HepG2 (cell line): ENCODE data around the gene TNFAIP1. TPM values are rescaled to one million over a fixed set of nuclear protein-coding genes. Genes with fewer than 3 reads are reported as not detected.
A peak's percentile ranks its signal among the peaks of the same experiment; 100 is the strongest.

Source experiments
- BRCA1 ChIP-seq: sonication (generic); formaldehyde crosslinking; IDR thresholded peaks from 2 replicates; pipeline ENCODE4 v1.4.0; 2020; ENCODE audit warnings: missing genetic modification reagents
- HOXA3 ChIP-seq: sonication (generic); formaldehyde crosslinking; IDR thresholded peaks from 2 replicates; pipeline ENCODE4 v1.5.0; 2020; ENCODE audit warnings: missing genetic modification reagents
- NBN ChIP-seq: fragments of 450-650 bp; conservative IDR thresholded peaks from 2 replicates; pipeline ENCODE4 v1.6.1; 2017
- NRL ChIP-seq: sonication (generic); formaldehyde crosslinking; IDR thresholded peaks from 2 replicates; pipeline ENCODE4 v1.5.0; 2020; ENCODE audit warnings: missing genetic modification reagents, mild to moderate bottlenecking, moderate library complexity, borderline replicate concordance
- PHF20 ChIP-seq: sonication (generic); formaldehyde crosslinking; IDR thresholded peaks from 2 replicates; pipeline ENCODE4 v1.5.0; 2020; ENCODE audit warnings: mild to moderate bottlenecking, missing genetic modification reagents
- PPARG ChIP-seq: conservative IDR thresholded peaks from 2 replicates; pipeline ENCODE4 v1.6.1; 2016; ENCODE audit warnings: missing biosample characterization, missing genetic modification reagents
- RFX3 ChIP-seq: IDR thresholded peaks from 2 replicates; pipeline ENCODE4 v1.6.1; 2016; ENCODE audit warnings: missing biosample characterization, missing genetic modification reagents
- RFX5 ChIP-seq: IDR thresholded peaks from 2 replicates; pipeline ENCODE4 v1.6.1; 2011; ENCODE audit warnings: low read depth, low read length, improper control_type of control experiment
- SAFB2 ChIP-seq: sonication (generic); formaldehyde crosslinking; IDR thresholded peaks from 2 replicates; pipeline ENCODE4 v1.5.1; 2020; ENCODE audit warnings: missing genetic modification reagents, low read depth, mild to moderate bottlenecking, borderline replicate concordance
- SMAD9 ChIP-seq: sonication (generic); formaldehyde crosslinking; IDR thresholded peaks from 2 replicates; pipeline ENCODE4 v1.5.1; 2020; ENCODE audit warnings: mild to moderate bottlenecking, missing genetic modification reagents
- TMF1 ChIP-seq: sonication (generic); formaldehyde crosslinking; IDR thresholded peaks from 2 replicates; pipeline ENCODE4 v1.8.1; 2022; ENCODE audit warnings: low read depth, missing genetic modification reagents
- ZKSCAN8 ChIP-seq: IDR thresholded peaks from 2 replicates; pipeline ENCODE4 v1.6.1; 2016; ENCODE audit warnings: borderline replicate concordance, missing genetic modification reagents, missing compliant biosample characterization
- ZNF101 ChIP-seq: sonication (generic); formaldehyde crosslinking; IDR thresholded peaks from 2 replicates; pipeline ENCODE4 v1.4.0; 2020; ENCODE audit warnings: mild to moderate bottlenecking, low read depth, missing genetic modification reagents, borderline replicate concordance
- ZNF3 ChIP-seq: IDR thresholded peaks from 2 replicates; pipeline ENCODE4 v1.7.0; 2017; ENCODE audit warnings: inconsistent platforms
- ZNF362 ChIP-seq: sonication (generic); formaldehyde crosslinking; IDR thresholded peaks from 2 replicates; pipeline ENCODE4 v1.4.0; 2020; ENCODE audit warnings: missing genetic modification reagents, mild to moderate bottlenecking, borderline replicate concordance
- ZNF567 ChIP-seq: sonication (generic); formaldehyde crosslinking; IDR thresholded peaks from 2 replicates; pipeline ENCODE4 v1.8.1; 2023; ENCODE audit warnings: mild to moderate bottlenecking, missing genetic modification reagents, borderline replicate concordance
- ZNF652 ChIP-seq: IDR thresholded peaks from 2 replicates; pipeline ENCODE4 v1.6.1; 2016; ENCODE audit warnings: low read depth, borderline replicate concordance
- ZNF737 ChIP-seq: sonication (generic); formaldehyde crosslinking; IDR thresholded peaks from 2 replicates; pipeline ENCODE4 v1.5.0; 2020; ENCODE audit warnings: missing genetic modification reagents, mild to moderate bottlenecking, borderline replicate concordance
- ZNF772 ChIP-seq: sonication (generic); formaldehyde crosslinking; IDR thresholded peaks from 2 replicates; pipeline ENCODE4 v1.5.0; 2020; ENCODE audit warnings: mild to moderate bottlenecking, missing genetic modification reagents
- ZNF800 ChIP-seq: sonication (generic); formaldehyde crosslinking; IDR thresholded peaks from 2 replicates; pipeline ENCODE4 v1.4.0; 2020; ENCODE audit warnings: missing genetic modification reagents
- ZSCAN12 ChIP-seq: sonication (generic); formaldehyde crosslinking; IDR thresholded peaks from 2 replicates; pipeline ENCODE4 v1.9.0; 2021; ENCODE audit warnings: mild to moderate bottlenecking, missing genetic modification reagents
- polyA plus RNA-seq, 8 experiments: library from polyadenylated mRNA; depleted of rRNA in 3 of 8; stranded (reverse) in 7 of 8; unstranded in 1 of 8; fragments of >200 nt; fragmentation: Illumina TruSeq in 4 of 8; extraction: Trizol in 4 of 8; gene quantifications; 2 replicates each; pipeline versions ENCODE4 v1.2.1 to v1.2.3, GENCODE V29; 2011 to 2016; ENCODE audit warnings: low read depth in 4 of 8, missing spikeins in 1 of 8, mixed read lengths in 1 of 8; ENCODE audit not compliant: insufficient read depth in 1 of 8
- total RNA-seq, 5 experiments: library from RNA; depleted of rRNA; stranded (reverse); fragments of >200 nt; fragmentation: Illumina TruSeq; extraction: Trizol; gene quantifications; 2 replicates each; pipeline ENCODE4 v1.2.3, GENCODE V29; 2016; ENCODE audit warnings: low read depth in 1 of 5
- TF ChIP-seq, protein P1 (sequence below): sonication (generic); formaldehyde crosslinking; IDR thresholded peaks from 2 replicates; pipeline ENCODE4 v1.5.1; 2020; ENCODE audit warnings: mild to moderate bottlenecking, missing genetic modification reagents, moderate library complexity

TNFAIP1 gene
- total and polyA plus RNA-seq, 2 of the 13 experiments (the other 11 are each of a cell fraction or from before 2014, with no cell fraction given) = 17.5 to 40.6 TPM

DNA sequence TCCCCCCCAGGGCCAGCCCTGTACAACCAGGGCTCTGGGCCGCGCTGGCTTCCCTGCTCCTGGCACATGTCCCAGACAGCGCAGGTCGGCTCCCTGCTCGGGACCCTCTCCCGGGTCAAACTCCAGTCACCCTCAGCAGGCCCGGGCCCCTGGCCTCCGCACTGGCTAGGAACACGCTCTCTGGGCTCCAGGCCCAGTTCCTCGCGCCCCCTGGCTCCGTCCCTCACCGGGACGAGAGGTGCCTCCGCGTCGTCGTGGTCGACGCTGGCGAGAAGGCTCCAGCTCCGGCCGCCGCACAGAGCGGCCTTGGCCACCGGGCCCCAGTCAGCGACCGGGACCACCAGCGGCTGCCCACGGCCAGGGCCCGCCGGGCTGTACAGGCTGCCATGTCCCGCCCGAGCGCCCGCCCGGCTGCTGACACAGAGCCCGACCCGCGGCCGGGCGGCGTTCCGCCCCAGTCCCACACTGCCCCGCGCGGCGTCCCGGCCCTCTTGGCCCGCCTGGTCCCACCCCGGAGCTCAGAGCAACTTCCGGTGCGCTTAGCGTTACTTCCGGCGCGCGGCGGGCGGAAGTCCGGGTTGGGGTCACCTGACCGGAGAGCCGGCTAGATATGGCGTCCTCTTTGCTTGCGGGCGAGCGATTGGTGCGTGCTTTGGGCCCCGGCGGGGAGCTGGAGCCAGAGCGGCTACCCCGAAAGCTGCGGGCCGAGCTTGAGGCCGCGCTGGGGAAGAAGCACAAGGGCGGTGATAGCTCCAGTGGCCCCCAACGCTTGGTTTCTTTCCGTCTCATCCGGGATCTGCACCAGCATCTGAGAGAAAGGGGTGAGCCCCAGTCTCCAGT is 21.7 kb downstream of the TNFAIP1 start, which contains the start of gene POLDIP2 (continued):
- no peak for TF ChIP-seq SMAD9
- TF ChIP-seq PHF20 (CRISPR knock-in tag) = peak; percentile 100
- no peak; the same call in 1 of the 2 replicates for TF ChIP-seq SAFB2 (CRISPR knock-in tag)
- no peak for TF ChIP-seq NBN
- peak; percentile 98 for TF ChIP-seq HOXA3
- peak; percentile 62 for TF ChIP-seq RFX5
- peak; percentile 93; the same call in 1 of the 2 replicates for TF ChIP-seq TMF1 (CRISPR knock-in tag)
- TF ChIP-seq ZNF737 = no peak
- no peak; the same call in 1 of the 2 replicates for TF ChIP-seq ZNF362 (CRISPR knock-in tag)
- TF ChIP-seq, protein P1, sequence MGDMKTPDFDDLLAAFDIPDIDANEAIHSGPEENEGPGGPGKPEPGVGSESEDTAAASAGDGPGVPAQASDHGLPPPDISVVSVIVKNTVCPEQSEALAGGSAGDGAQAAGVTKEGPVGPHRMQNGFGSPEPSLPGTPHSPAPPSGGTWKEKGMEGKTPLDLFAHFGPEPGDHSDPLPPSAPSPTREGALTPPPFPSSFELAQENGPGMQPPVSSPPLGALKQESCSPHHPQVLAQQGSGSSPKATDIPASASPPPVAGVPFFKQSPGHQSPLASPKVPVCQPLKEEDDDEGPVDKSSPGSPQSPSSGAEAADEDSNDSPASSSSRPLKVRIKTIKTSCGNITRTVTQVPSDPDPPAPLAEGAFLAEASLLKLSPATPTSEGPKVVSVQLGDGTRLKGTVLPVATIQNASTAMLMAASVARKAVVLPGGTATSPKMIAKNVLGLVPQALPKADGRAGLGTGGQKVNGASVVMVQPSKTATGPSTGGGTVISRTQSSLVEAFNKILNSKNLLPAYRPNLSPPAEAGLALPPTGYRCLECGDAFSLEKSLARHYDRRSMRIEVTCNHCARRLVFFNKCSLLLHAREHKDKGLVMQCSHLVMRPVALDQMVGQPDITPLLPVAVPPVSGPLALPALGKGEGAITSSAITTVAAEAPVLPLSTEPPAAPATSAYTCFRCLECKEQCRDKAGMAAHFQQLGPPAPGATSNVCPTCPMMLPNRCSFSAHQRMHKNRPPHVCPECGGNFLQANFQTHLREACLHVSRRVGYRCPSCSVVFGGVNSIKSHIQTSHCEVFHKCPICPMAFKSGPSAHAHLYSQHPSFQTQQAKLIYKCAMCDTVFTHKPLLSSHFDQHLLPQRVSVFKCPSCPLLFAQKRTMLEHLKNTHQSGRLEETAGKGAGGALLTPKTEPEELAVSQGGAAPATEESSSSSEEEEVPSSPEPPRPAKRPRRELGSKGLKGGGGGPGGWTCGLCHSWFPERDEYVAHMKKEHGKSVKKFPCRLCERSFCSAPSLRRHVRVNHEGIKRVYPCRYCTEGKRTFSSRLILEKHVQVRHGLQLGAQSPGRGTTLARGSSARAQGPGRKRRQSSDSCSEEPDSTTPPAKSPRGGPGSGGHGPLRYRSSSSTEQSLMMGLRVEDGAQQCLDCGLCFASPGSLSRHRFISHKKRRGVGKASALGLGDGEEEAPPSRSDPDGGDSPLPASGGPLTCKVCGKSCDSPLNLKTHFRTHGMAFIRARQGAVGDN (CRISPR knock-in tag) = peak; percentile 88
- TF ChIP-seq ZNF800 (CRISPR knock-in tag) = no peak
- peak; percentile 50; the same call in 1 of the 2 replicates for TF ChIP-seq PPARG (CRISPR knock-in tag)
- TF ChIP-seq ZNF772 (CRISPR knock-in tag) = peak; percentile 65; the same call in 1 of the 2 replicates
- TF ChIP-seq ZNF652 (CRISPR knock-in tag) = no peak
- TF ChIP-seq ZNF567 (CRISPR knock-in tag) = no peak
- no peak for TF ChIP-seq ZNF3
- no peak for TF ChIP-seq ZSCAN12 (CRISPR knock-in tag)
- TF ChIP-seq ZKSCAN8 (CRISPR knock-in tag) = no peak; the same call in 1 of the 2 replicates
- TF ChIP-seq RFX3 (CRISPR knock-in tag) = 0 out of 2 replicates have a peak, but pooled peaks have one; percentile 16
- no peak for TF ChIP-seq BRCA1 (CRISPR knock-in tag)
- TF ChIP-seq ZNF101 (CRISPR knock-in tag) = 0 out of 2 replicates have a peak, but pooled peaks have one; percentile 48
- TF ChIP-seq NRL (CRISPR knock-in tag) = no peak
